GM19455 (cell line): Measurements from ENCODE around the gene GPR137B.
A peak's percentile ranks its signal among the peaks of the same experiment; 100 is the strongest.
"Not testable (repeated sequence)": the region's sequence is repeated elsewhere in the genome, so short reads cannot be mapped to it uniquely, and the experiment has no call there.

ENCODE experiments used
- ATAC-seq: cut with Tn5 transposase; IDR thresholded peaks from one replicate; pipeline ENCODE4 v1.9.1; 2021; ENCODE audit not compliant: unreplicated experiment

GPR137B gene, protein sequence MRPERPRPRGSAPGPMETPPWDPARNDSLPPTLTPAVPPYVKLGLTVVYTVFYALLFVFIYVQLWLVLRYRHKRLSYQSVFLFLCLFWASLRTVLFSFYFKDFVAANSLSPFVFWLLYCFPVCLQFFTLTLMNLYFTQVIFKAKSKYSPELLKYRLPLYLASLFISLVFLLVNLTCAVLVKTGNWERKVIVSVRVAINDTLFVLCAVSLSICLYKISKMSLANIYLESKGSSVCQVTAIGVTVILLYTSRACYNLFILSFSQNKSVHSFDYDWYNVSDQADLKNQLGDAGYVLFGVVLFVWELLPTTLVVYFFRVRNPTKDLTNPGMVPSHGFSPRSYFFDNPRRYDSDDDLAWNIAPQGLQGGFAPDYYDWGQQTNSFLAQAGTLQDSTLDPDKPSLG

DNA sequence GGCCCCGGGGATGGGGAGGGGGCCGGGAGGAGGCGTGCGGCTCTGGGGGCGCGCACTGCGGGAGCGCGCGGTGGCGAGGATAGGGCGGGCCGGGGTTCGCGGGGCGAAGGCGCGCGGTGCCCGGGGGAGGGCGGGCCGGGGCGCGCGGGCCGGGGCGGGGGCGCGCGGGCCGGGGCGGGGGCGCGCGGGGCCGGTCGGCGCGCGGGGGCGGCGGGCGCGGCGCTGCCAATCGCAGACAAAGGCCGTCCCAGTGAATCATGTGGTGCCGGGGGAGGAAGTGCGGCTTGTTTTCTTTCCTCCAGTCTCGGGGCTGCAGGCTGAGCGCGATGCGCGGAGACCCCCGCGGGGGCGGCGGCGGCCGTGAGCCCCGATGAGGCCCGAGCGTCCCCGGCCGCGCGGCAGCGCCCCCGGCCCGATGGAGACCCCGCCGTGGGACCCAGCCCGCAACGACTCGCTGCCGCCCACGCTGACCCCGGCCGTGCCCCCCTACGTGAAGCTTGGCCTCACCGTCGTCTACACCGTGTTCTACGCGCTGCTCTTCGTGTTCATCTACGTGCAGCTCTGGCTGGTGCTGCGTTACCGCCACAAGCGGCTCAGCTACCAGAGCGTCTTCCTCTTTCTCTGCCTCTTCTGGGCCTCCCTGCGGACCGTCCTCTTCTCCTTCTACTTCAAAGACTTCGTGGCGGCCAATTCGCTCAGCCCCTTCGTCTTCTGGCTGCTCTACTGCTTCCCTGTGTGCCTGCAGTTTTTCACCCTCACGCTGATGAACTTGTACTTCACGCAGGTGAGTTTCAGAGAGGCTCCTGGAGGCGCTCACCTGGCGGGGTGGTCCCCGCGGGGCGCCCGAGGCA, at the start of gene GPR137B:
GPR137B (plus strand) TSS at position 287 of the 851 bp plus-strand sequence; CDS start at position 371, 84 bp downstream.
- ATAC-seq: peak; percentile 51

DNA sequence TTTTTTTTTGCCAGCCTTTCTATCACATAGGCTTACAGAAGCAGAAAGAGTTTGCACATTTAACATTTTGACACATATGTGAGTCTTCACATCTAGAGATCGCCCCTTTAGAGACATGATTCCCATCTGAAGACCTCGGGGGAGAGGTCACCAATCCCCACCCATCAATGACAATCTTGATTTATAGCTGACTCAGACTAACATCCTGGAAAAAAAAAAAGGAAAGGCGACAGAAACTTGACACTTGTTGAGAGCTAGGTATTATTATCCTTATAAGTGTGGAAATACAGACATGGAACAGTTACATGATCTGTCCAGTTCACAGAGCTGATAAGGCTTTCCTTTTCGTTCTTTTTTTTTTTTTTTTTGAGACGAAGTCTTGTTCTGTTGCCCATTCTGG, 49.4 kb upstream of the GPR137B start:
- no peak for ATAC-seq

DNA sequence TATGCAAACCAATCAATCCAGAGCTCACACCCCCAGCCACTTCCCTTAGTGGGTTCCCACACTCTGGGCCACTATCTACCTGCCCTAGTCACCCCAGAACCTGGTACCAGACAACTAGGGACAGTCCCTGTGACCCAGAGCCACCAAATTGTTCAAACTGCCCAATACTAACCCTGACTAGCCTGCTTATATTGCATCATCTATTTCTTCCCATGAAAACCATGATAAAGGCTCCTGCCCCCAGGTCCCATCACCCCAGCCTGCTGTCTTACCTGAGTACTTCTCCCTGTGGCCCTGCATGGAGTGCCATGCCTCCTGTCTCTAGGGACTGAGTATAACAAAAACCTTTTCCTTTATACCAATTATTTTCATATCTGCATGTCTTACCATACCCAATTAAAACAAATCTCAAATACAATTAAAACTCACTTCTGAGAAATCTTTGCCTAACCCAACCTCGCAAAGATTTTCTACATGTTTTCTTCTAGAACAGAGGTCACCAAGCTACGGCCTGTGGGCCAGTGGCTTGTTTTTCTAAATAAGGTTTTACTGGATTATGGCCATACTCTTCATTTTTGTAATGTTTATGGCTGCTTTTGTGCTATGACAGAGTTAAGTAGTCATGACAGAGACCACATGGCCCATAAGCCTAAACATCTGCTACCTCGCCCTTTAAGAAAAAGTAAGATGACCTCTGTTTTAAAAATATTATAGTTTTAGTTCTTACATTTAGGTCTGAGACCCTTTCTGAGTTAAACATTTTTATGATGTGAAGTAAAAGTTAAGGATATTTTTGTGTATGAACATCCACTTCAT, 46.4 kb upstream of the GPR137B start:
- ATAC-seq: no peak

DNA sequence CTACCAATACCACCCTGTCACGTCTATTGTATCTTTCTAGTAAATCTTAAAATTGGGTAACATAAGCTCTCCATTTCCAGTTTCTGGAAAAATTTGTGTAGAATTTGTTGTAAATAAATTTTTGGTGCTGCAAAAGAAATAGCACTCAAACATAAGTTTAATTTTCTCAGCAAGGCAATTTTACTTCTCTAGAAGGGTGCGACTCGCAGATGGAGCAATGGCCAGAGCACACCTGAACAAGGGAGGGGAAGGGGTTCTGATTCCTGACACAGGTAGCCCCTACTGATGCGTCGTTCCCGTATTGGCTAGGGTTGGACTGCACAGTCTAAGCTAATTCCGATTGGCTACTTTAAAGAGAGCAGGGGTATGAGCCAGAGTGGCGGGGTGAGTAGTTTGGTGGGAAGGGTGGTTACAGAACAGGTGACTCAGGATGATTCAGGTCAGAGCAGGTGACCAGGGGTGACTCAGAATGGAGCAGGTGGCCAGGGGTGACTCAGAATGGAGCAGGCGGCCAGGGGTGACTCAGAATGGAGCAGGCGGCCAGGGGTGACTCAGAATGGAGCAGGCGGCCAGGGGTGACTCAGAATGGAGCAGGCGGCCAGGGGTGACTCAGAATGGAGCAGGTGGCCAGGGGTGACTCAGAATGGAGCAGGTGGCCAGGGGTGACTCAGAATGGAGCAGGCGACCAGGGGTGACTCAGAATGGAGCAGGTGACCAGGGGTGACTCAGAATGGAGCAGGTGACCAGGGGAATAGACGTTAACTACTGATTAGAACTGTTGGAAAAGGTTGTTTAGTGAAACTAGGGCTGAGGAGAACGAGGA, 45.5 kb upstream of the GPR137B start:
- ATAC-seq: not testable (repeated sequence)

DNA sequence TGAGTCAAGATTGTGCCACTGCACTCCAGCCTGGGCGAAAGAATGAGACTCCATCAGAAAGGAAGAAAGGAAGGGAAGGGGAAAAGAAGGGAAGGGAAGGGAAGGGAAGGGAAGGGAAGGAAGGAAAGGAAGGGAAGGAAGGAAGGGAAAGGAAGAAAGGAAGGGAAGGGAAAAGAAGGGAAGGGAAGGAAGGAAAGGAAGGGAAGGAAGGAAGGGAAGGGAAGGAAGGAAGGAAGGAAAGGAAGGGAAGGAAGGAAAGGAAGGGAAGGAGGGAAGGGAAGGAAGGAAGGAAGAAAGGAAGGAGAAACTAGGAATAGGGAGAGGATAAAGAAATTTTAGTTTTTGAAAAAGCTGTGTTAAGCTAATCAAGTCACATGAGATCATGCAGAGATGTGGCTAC, 44.1 kb upstream of the GPR137B start:
- no peak for ATAC-seq

DNA sequence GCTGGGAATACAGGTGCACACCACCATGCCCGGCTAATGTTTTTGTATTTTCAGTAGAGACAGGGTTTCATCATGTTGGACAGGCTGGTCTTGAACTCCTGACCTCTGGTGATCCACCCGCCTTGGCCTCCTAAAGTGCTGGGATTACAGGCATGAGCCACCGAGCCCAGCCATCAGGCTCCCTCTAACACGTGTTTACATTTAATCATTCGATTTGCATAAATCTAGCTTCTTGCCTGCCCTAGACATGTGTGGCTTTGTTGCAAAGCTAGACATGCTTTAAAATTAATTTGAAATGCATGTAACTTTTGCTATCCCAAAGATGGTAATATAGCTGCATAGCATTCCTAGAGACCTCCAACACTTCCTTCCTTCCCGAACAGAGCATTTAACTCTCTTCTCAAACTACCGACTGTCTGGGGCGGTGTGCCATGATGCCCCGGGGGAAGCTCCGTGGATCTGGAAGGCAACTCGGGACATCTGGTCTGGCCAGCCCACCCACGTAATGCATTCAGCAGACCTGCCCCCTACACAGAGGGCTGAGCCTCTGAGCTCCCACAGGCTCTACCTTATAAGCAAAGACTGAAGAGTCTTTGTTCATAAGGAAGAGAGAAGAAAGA, 42.9 kb upstream of the GPR137B start:
- no peak for ATAC-seq

DNA sequence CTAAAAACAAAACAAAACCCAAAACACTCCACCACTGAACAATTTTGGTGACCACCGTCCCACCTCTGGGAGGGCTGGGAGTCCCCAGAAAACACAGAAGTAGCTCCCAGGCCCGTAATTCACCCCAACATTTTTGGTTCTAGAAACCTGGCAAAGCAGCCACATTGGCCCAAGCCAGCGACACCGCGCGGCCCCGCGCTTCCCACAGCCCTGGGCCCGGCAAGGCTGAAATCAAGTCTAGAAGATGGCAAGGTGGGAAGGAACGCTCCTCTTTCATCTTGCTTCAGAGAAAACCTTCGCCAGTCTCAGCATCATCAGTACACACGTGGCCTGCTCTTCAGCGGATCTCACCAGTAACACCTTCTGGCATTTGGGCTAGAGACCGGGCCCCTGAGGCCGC, 41.5 kb upstream of the GPR137B start:
- ATAC-seq: no peak

DNA sequence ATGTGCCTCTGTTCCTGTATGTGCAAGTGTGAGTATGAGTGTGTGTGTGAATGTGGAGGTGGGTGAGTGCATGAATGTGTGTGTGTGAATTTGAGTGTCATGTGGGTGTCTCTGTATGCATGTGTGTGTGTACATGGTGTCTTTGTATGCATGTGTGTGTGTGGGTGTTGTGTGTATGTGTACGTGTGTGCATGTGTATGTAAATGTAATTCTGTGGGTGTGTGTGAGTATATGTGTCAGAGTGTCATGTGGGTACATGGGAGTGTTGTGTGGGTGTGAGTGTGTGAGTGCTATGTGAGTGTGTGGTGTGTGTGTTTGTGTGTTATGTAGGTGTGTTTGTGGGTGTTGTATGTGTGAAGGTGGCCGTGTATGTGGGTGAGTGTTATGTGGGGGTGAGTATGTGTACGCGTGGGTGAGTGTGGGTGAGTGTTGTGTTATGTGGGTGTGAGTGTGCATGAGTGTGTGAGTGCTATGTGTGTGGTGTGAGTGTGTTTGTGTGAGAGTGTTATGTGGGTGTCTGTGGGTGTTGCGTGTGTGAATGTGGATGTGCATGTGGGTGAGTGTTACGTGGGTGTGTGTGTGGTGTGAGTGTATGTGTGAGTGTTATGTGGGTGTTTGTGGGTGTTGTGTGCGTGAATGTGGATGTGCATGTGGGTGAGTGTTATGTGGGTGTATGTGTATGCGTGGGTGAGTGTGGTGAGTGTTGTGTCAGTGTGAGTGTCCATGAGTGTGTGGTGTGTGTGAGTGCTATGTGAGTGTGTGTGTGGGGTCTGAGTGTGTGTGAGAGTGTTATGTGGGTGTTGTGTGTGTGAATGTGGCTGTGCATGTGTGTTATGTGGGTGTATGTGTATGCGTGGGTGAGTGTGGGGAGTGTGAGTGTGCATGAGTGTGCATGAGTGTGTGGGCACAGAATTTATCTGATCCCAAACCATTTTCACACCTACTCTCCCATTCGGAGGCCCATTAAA, 40.8 kb upstream of the GPR137B start:
- ATAC-seq: no peak

DNA sequence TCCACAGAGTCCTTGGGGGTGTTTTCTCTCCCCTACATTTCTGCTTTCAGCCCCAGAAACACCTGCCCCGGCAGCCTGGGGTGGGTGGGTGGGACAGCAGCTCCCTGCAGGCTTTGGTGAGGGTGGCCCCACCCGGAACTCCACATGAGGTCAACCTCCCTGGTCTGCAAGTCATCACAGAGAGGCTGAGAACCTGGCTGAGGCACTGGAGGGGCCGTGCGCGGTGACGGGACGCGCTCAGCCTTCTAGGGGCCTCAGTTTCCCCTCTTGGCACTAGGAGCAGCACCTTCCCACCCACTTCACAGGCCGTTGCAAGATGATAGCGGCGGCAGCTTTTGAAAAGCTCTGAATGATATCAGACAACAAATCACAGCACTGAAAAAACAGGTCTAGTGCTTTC, 39.7 kb upstream of the GPR137B start:
- ATAC-seq: no peak

DNA sequence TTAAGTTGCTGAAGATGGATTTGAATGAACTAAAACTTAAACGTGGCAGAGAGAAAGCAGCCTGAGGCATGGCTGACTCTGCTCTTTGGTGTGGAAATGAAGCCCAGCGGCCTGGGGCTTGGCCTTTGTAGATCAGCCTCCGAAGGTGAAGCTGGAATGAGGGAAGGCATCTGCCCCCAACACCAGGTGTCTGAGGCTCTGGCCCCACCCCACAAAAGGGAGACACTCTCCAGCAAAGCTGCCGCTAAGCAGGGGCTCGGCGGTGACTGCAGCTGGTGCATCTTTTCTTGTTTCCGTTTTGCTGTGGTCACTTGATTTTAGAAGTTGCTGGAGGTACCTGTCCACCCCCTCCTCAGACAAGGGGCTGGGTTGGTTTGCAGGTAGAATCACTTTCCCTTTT, 39.3 kb upstream of the GPR137B start:
- ATAC-seq: no peak

DNA sequence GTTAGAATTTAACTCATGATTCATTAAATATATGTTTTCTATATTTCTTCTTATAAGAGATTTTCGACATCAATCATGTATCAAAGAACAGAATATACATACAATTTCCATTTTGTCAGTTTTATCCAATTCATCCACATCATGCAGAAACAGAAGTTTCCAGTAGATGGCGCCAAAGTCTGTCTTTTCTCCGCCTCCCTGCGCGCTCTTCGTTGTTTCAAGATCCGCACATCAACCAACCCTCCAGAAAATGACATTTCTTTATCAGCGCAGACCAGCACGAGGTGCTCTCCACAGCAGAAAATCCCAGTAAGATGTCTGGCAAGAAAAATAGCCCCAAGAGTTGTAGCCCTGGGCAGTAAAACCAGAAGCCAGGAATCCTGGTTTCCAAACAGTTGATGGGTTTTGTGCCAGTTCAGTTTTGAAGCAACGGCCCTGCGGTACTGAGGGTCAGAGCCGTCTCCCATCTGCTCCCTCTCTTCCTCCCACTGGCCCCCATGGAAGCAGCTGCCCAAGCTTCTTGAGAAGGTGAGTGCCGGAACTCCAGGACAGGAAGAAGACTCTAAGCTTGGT, 38.6 kb upstream of the GPR137B start:
- ATAC-seq: peak; percentile 61

DNA sequence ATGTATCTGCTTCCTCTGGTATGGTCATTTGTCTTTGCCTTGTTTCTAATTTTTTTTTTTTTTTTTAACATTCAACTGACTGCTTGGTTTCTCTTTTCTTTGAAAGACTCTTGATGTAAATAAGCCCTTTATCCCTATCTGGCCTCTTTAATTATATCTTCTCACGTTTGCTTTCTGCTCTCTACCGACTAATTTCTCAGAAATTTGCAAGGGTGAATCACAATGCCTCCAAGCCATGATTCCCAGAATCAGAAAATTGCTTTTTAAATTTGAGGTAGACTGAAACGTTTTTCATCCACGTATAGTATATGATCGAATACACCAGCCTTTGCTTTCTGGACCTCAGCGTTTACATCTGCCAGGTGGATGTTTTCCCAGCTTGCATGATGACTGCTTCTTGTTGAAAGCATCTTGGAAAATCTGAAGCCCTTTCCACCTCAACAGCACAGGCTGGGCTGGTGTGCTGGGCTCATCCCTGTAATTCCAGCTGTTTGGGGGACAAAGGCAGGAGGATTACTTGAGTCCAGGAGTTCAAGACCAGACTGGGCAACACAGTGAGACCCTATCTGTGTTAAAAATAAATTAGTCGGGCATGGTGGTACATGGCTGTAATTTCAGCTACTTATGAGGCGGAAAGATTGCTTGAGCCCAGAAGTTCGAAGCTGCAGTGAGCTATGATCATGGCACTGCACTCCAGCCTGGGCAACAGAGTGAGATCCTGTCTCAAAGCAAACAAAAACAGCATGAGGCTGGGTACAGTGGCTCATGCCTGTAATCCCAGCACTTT, 35.0 kb upstream of the GPR137B start:
- no peak for ATAC-seq

DNA sequence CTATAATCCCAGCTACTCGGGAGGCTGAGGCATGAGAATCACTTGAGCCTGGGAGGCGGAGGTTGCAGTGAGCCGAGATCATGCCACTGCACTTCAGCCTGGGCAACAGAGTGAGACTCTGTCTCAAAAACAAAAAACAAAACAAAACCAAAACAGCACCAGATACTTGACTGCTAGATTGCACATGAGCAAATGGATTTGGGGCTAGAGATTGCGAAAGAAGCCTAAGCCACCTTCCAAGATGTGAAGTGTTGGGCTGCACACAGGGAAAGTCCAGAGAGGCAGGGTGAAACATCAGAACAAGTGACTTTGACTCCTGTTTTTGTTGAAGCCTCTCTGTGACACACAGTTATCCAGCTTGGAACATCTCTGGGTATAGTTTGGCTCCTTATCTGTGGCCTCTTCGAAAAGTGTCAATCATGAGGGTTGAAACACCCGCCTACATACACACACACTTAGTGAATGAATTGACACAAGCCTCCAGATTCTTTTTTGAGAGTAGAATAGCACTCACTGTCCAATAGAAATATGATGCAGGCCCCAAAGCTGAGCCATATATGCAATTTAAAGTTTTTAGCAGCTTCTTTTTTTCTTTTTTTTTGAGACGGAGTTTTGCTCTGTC, 34.2 kb upstream of the GPR137B start:
- no peak for ATAC-seq

DNA sequence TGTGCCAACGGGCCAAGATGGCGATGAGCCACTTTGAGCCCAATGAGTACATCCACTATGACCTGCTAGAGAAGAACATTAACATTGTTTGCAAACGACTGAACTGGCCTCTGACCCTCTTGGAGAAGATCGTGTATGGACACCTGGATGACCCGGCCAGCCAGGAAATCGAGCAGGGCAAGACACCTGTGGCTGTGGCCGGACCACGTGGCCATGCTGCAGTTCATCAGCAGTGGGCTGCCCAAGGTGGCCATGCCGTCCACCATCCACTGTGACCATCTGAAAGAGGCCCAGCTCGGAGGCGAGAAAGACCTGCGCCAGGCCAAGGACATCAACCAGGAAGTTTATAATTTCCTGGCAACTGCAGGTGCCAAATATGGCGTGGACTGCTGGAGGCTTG, 32.2 kb upstream of the GPR137B start:
- no peak for ATAC-seq

DNA sequence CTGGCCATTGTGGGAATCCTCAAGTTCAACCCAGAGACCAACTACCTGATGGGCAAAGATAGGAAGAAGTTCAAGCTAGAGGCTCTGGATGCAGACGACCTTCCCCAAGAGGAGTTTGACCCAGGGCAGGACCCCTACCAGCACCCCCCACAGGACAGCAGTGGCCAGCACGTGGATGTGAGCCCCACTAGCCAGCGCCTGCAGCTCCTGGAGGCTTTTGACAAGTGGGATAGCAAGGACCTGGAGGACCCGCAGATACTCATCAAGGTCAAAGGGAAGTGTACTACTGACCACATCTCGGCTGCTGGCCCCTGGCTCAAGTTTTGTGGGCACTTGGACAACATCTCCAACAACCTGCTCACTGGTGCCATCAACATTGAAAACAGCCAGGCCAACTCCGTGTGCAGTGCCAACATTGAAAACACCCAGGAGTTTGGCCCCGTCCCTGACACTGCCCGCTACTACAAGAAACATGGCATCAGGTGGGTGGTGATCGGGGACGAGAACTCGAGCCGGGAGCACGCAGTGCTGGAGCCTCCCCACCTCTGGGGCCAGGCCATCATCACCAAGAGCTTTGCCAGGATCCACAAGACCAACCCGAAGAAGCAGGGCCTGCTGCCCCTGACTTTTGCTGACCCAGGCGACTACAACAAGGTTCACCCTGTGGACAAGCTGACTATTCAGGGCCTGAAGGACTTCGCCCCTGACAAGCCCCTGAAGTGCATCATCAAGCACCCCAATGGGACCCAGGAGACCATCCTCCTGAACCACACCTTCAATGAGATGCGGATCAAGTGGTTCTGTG, 30.6 kb upstream of the GPR137B start:
- ATAC-seq: no peak

DNA sequence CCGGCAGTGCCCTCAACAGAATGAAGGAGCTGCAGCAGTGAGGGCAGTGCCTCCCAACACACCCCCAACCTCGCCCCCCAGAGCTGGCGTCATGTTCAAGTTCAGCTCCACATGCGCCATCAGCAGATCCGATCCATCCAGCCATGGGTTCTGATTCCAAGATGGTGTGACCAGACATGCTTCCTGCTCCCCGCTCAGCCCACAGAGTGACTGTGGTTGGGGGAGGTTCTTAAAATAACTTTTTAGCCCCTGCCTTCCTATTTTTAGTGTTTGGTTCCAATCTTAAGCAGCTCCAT, 30.1 kb upstream of the GPR137B start:
- ATAC-seq: no peak
